A549 (cell line): ENCODE measurements around the gene LINGO3. TPM values are rescaled to one million over a fixed set of nuclear protein-coding genes. Genes with fewer than 3 reads are reported as not detected.

Experiments
- ATAC-seq, 2 experiments: fragments of 200-7000 bp in 1 of 2; fragments of >200 bp in 1 of 2; cut with Nextera tagmentation in 1 of 2; cut with Tn5 transposase in 1 of 2; 3 replicates each; pipeline versions ENCODE4 v1.8.0 to v1.9.1; 2018 to 2020; ENCODE audit warnings: mild to moderate bottlenecking in 1 of 2, moderate library complexity in 1 of 2
- CTCF ChIA-PET: fragments of 300-600 bp; sonication (Branson Sonifier 250); formaldehyde crosslinking; extraction: SDS; loops from one replicate; lab custom pipeline; 2021; ENCODE audit warnings: antibody characterized with exemption, inconsistent platforms; lab: Yijun Ruan, JAX
- POLR2A ChIA-PET: fragments of 350-600 bp; formaldehyde crosslinking; extraction: SDS; loops from one replicate; lab custom pipeline; 2021; ENCODE audit warnings: antibody characterized with exemption, inconsistent platforms; lab: Yijun Ruan, JAX
- DNase-seq, 2 experiments: peaks; one replicate each; pipeline versions ENCODE4 v3.0.0 to v3.0.0-alpha.2; 2011 to 2016; ENCODE audit warnings: low read depth in 1 of 2, low spot score in 1 of 2
- FAIRE-seq: peaks from 2 replicates; lab custom pipeline; 2011; peaks lifted over from hg19 to GRCh38; lab: Jason Lieb, UNC
- H3K27ac ChIP-seq, 2 experiments: fragments of >200 bp; sonication (Bioruptor Twin); formaldehyde crosslinking; 3 replicates each; pipeline ENCODE4 v1.5.1; 2016 to 2017
- H3K4me1 ChIP-seq: fragments of >200 bp; sonication (Bioruptor Twin); formaldehyde crosslinking; 3 replicates; pipeline ENCODE4 v1.6.1; 2016
- H3K4me2 ChIP-seq: fragments of >200 bp; sonication (Bioruptor Twin); formaldehyde crosslinking; 3 replicates; pipeline ENCODE4 v1.6.1; 2016
- H3K4me3 ChIP-seq: fragments of >200 bp; sonication (Bioruptor Twin); formaldehyde crosslinking; 3 replicates; pipeline ENCODE4 v1.5.1; 2016
- H3K9me3 ChIP-seq: fragments of >200 bp; sonication (Bioruptor Twin); formaldehyde crosslinking; 3 replicates; pipeline ENCODE4 v1.6.1; 2016
- BCL3 ChIP-seq: fragments of >200 bp; sonication (Bioruptor Twin); formaldehyde crosslinking; IDR thresholded peaks from 3 replicates; pipeline ENCODE4 v1.6.1; 2016
- BHLHE40 ChIP-seq: IDR thresholded peaks from 2 replicates; pipeline ENCODE4 v1.6.1; 2012; ENCODE audit warnings: low read depth, low read length, inconsistent platforms
- CBX2 ChIP-seq: fragments of 200-600 bp; sonication (generic); IDR thresholded peaks from 2 replicates; pipeline ENCODE4 v1.6.1; 2016; ENCODE audit warnings: low read depth, mild to moderate bottlenecking, borderline replicate concordance
- CHD4 ChIP-seq: fragments of 200-600 bp; sonication (generic); IDR thresholded peaks from 2 replicates; pipeline ENCODE4 v1.6.1; 2016; ENCODE audit warnings: antibody characterized with exemption, mild to moderate bottlenecking, borderline replicate concordance
- EHF ChIP-seq: fragments of 250-450 bp; sonication (Bioruptor Pico); IDR thresholded peaks from 2 replicates; pipeline ENCODE4 v1.5.0; 2020; ENCODE audit warnings: mild to moderate bottlenecking
- EHMT2 ChIP-seq: fragments of 200-600 bp; sonication (generic); IDR thresholded peaks from 2 replicates; pipeline ENCODE4 v1.6.1; 2016; ENCODE audit warnings: antibody characterized with exemption, low read depth, mild to moderate bottlenecking, moderate library complexity
- FOSB ChIP-seq: fragments of 250-450 bp; sonication (Bioruptor Pico); IDR thresholded peaks from 2 replicates; pipeline ENCODE4 v1.5.0; 2020; ENCODE audit warnings: mild to moderate bottlenecking, moderate library complexity
- FOXS1 ChIP-seq: fragments of 250-450 bp; sonication (Bioruptor Pico); IDR thresholded peaks from 2 replicates; pipeline ENCODE4 v1.5.0; 2020; ENCODE audit warnings: mild to moderate bottlenecking, moderate library complexity
- HDAC2 ChIP-seq: fragments of 200-600 bp; sonication (generic); IDR thresholded peaks from 2 replicates; pipeline ENCODE4 v1.6.1; 2016
- HMGXB4 ChIP-seq: fragments of 250-450 bp; sonication (Bioruptor Pico); IDR thresholded peaks from 2 replicates; pipeline ENCODE4 v1.5.0; 2021; ENCODE audit warnings: mild to moderate bottlenecking, moderate library complexity, borderline replicate concordance
- HOXA7 ChIP-seq: fragments of 250-450 bp; sonication (Bioruptor Pico); IDR thresholded peaks from 2 replicates; pipeline ENCODE4 v1.5.0; 2020; ENCODE audit warnings: mild to moderate bottlenecking, moderate library complexity
- JUNB ChIP-seq: fragments of >200 bp; sonication (Bioruptor Twin); formaldehyde crosslinking; IDR thresholded peaks from 2 replicates; pipeline ENCODE4 v1.6.1; 2016
- KDM5A ChIP-seq: fragments of 200-600 bp; sonication (generic); IDR thresholded peaks from 2 replicates; pipeline ENCODE4 v1.6.1; 2016; ENCODE audit warnings: antibody characterized with exemption, mild to moderate bottlenecking
- MAZ ChIP-seq: fragments of 150-350 bp; IDR thresholded peaks from 2 replicates; pipeline ENCODE4 v1.6.1; 2014; ENCODE audit warnings: antibody characterized with exemption, low read depth, low read length, borderline replicate concordance
- MYC ChIP-seq: IDR thresholded peaks from 2 replicates; pipeline ENCODE4 v1.6.1; 2012; ENCODE audit warnings: mild to moderate bottlenecking, inconsistent platforms, low read length, improper control_type of control experiment, borderline replicate concordance
- PBX3 ChIP-seq: IDR thresholded peaks from 2 replicates; pipeline ENCODE4 v1.6.1; 2012
- PHF8 ChIP-seq: fragments of 200-600 bp; sonication (generic); IDR thresholded peaks from 2 replicates; pipeline ENCODE4 v1.6.1; 2016; ENCODE audit warnings: low read depth, mild to moderate bottlenecking, antibody characterized with exemption, moderate library complexity, borderline replicate concordance
- RAD21 ChIP-seq, 2 experiments: fragments of >200 bp in 1 of 2; sonication (Bioruptor Twin) in 1 of 2; formaldehyde crosslinking in 1 of 2; IDR thresholded peaks in 1 of 2; conservative IDR thresholded peaks in 1 of 2; 2 replicates in 1 of 2; 3 replicates in 1 of 2; pipeline ENCODE4 v1.6.1; 2012 to 2018; ENCODE audit warnings: inconsistent platforms in 1 of 2
- RCOR1 ChIP-seq: fragments of 150-350 bp; IDR thresholded peaks from 2 replicates; pipeline ENCODE4 v1.6.1; 2014; ENCODE audit warnings: antibody characterized with exemption, low read length, low read depth
- REST ChIP-seq: fragments of 200-600 bp; sonication (generic); IDR thresholded peaks from 2 replicates; pipeline ENCODE4 v1.6.1; 2016; ENCODE audit warnings: antibody characterized with exemption, mild to moderate bottlenecking, moderate library complexity
- SMC3 ChIP-seq: fragments of >200 bp; sonication (Bioruptor Twin); formaldehyde crosslinking; IDR thresholded peaks from 3 replicates; pipeline ENCODE4 v1.6.1; 2018; ENCODE audit warnings: inconsistent platforms
- TFCP2L1 ChIP-seq: fragments of 250-450 bp; sonication (Bioruptor Pico); IDR thresholded peaks from 2 replicates; pipeline ENCODE4 v1.5.0; 2021; ENCODE audit warnings: mild to moderate bottlenecking
- ZNF302 ChIP-seq: fragments of 250-450 bp; sonication (Bioruptor Pico); IDR thresholded peaks from 2 replicates; pipeline ENCODE4 v1.9.0; 2021; ENCODE audit warnings: inconsistent platforms, mild to moderate bottlenecking, moderate library complexity
- WGBS: methylation state at CpG from one replicate; pipeline ENCODE4 v1.1.6; 2017; ENCODE audit errors: missing lambda C conversion rate; 5-methylcytosine and 5-hydroxymethylcytosine counted together
- polyA plus RNA-seq, 4 experiments: library from polyadenylated mRNA; depleted of rRNA in 3 of 4; stranded (reverse); fragments of >200 nt; fragmentation: RNase III in 1 of 4; extraction: RNeasy Plus Mini Kit Qiagen cat#74134 plus additional on column Dnase treatment in 1 of 4; gene quantifications; 2 replicates in 3 of 4; 3 replicates in 1 of 4; pipeline ENCODE4 v1.2.3, GENCODE V29; 2011 to 2017

Gene LINGO3
- polyA plus RNA-seq, 2 of the 4 experiments (the other 2 are of a cell fraction): not detected

GRCh38 chr19:2278459-2279158 lies 29.3 kb downstream of the LINGO3 start:
- no peak for TF ChIP-seq REST
- no peak for TF ChIP-seq RCOR1
- TF ChIP-seq BHLHE40: no peak
- no peak for TF ChIP-seq KDM5A
- TF ChIP-seq EHMT2: no peak
- no peak for TF ChIP-seq JUNB
- TF ChIP-seq BCL3: no peak
- no peak for TF ChIP-seq PBX3
- TF ChIP-seq RAD21 (conservative IDR thresholded peaks at IDR 0.05 in 1 of 2, IDR thresholded peaks at IDR 0.05 in 1 of 2): no peak
- no peak for TF ChIP-seq HMGXB4 (CRISPR knock-in tag)
- TF ChIP-seq MYC: no peak
- no peak for TF ChIP-seq CBX2
- TF ChIP-seq HOXA7 (CRISPR knock-in tag): no peak
- no peak for TF ChIP-seq EHF (CRISPR knock-in tag)
- TF ChIP-seq TFCP2L1 (CRISPR knock-in tag): no peak
- no peak for TF ChIP-seq MAZ
- no peak for TF ChIP-seq PHF8
- FAIRE-seq: no peak
- CTCF ChIA-PET: interaction anchor here (0.6 to 1.4 kb wide), 3 partner anchors 43 to 327 kb away, joined by 3 to 6 read pairs (median 3); partner anchors contain the start of gene PLEKHJ1
- no peak overlapping the region for H3K27ac ChIP-seq
- DNase-seq: no peak
- 90% methylated on average over 25 of the region's 33 CpGs for WGBS
- POLR2A ChIA-PET: no interaction called here
- no peak overlapping the region for H3K4me2 ChIP-seq
- ATAC-seq: peak in 1 of 2 experiments; percentile 36; a peak in 2 of 6 replicates
- no peaks in the 10 kb centered on the region; the same call in 2 of the 3 replicates for H3K4me1 ChIP-seq
- H3K9me3 ChIP-seq: no peaks in the 10 kb centered on the region
- no peak overlapping the region for H3K4me3 ChIP-seq

GRCh38 chr19:2277138-2277537 lies 30.8 kb downstream of the LINGO3 start:
- POLR2A ChIA-PET: no interaction called here
- TF ChIP-seq RAD21 (conservative IDR thresholded peaks at IDR 0.05 in 1 of 2, IDR thresholded peaks at IDR 0.05 in 1 of 2): no peak
- TF ChIP-seq BHLHE40: no peak
- TF ChIP-seq FOSB (CRISPR knock-in tag): no peak
- no peak for TF ChIP-seq KDM5A
- TF ChIP-seq SMC3: no peak
- no peak for TF ChIP-seq FOXS1
- TF ChIP-seq CHD4: no peak
- TF ChIP-seq HMGXB4 (CRISPR knock-in tag): no peak
- no peak for TF ChIP-seq ZNF302 (CRISPR knock-in tag)
- TF ChIP-seq HOXA7 (CRISPR knock-in tag): no peak
- no peak for TF ChIP-seq MAZ
- TF ChIP-seq HDAC2: no peak
- TF ChIP-seq, all 56 proteins: peak for 0
- Histone ChIP-seq H3K9me3 (no peaks in the 10 kb centered on the region), H3K4me1 (peaks cover 14% of the 10 kb centered on the region), H3K4me2 (no peak overlapping the region), H3K27ac (no peak overlapping the region), H3K4me3 (no peak overlapping the region)
- FAIRE-seq (no peak), DNase-seq (no peak), ATAC-seq (no peak)
- CTCF ChIA-PET: interaction anchor here (1.0 to 2.0 kb wide), 4 partner anchors 15 to 167 kb away, joined by 3 to 6 read pairs (median 4); no protein-coding TSS in a partner anchor
- WGBS: 86% methylated on average over 9 of the region's 9 CpGs
